ENCODE results near the gene PDE4D.

DNA sequence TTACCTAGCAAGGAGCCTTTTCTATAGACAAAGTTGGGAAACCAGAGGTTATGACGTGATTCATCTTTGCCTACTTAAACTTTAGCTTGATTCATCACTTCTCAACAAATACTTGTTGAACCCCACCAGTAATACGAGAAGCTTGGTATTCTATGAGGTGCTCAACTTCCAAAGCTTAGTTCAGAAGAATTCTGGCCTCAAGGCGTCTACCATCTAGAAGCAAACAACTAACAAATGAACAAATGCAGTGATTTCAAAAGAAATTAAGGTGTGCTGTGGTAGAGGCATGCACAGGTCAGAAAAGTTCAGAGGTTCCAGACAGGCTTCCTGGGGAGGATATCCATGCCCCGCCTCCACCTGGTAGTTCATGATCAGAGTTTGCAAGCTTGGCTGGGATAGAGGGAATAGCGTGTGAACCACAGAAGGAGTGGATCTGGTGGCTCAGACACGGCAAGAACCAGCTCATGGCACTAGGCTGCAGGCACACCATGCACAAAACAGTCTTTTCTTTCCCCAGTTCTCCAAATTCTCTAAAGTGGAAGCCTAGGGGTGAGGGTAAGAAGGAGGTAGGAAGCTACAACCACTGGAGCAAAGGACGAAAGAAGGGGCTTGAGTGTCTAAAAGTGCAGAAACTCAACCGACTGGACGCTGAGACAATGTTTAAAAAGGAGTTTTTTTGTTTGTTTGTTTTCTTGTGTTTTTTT lies 837.6 kb downstream of the PDE4D start:
- TF ChIP-seq, protein P1, sequence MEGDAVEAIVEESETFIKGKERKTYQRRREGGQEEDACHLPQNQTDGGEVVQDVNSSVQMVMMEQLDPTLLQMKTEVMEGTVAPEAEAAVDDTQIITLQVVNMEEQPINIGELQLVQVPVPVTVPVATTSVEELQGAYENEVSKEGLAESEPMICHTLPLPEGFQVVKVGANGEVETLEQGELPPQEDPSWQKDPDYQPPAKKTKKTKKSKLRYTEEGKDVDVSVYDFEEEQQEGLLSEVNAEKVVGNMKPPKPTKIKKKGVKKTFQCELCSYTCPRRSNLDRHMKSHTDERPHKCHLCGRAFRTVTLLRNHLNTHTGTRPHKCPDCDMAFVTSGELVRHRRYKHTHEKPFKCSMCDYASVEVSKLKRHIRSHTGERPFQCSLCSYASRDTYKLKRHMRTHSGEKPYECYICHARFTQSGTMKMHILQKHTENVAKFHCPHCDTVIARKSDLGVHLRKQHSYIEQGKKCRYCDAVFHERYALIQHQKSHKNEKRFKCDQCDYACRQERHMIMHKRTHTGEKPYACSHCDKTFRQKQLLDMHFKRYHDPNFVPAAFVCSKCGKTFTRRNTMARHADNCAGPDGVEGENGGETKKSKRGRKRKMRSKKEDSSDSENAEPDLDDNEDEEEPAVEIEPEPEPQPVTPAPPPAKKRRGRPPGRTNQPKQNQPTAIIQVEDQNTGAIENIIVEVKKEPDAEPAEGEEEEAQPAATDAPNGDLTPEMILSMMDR (IDR thresholded peaks at IDR 0.05), result no peak
- TF ChIP-seq POLR2A (IDR thresholded peaks at IDR 0.05) (no peak), EP300 (IDR thresholded peaks at IDR 0.05) (no peak)

Data from tibial nerve (tissue), 4 donors.